Psoas muscle (tissue), 8 donors: ENCODE results near the gene NRIP3. TPM values are rescaled to one million over a fixed set of nuclear protein-coding genes. Genes with fewer than 3 reads are reported as not detected.

Source experiments
- ATAC-seq, 4 donors: fragments of 200-7000 bp; cut with Tn5 transposase; one replicate each; pipeline ENCODE4 v1.9.1; 2020; ENCODE audit warnings: moderate library complexity in 3 of 4, mild to moderate bottlenecking in 2 of 4
- DNase-seq, 2 donors: peaks; one replicate each; pipeline ENCODE4 v3.0.0-alpha.2; 2020
- H3K27ac ChIP-seq: fragments of 200-600 bp; one replicate; pipeline ENCODE4 v1.8.0; 2022
- H3K27me3 ChIP-seq, 3 donors: fragments of 200-600 bp in 1 of 3; one replicate each; pipeline versions ENCODE4 v1.6.1 to v1.8.0; 2013 to 2022; ENCODE audit warnings: low read length in 2 of 3, mild to moderate bottlenecking in 2 of 3, moderate library complexity in 1 of 3; ENCODE audit not compliant: insufficient read depth in 3 of 3
- H3K36me3 ChIP-seq, 2 donors: fragments of 200-600 bp in 1 of 2; one replicate each; pipeline versions ENCODE4 v1.6.1 to v1.8.0; 2013 to 2022; ENCODE audit warnings: low read depth in 1 of 2, mild to moderate bottlenecking in 1 of 2, moderate library complexity in 1 of 2; ENCODE audit not compliant: insufficient read depth in 1 of 2
- H3K4me1 ChIP-seq: fragments of 200-600 bp; one replicate; pipeline ENCODE4 v1.8.0; 2022
- H3K4me3 ChIP-seq: fragments of 200-600 bp; one replicate; pipeline ENCODE4 v1.8.0; 2022; ENCODE audit warnings: mild to moderate bottlenecking
- H3K9me3 ChIP-seq: fragments of 200-600 bp; one replicate; pipeline ENCODE4 v1.8.0; 2022
- WGBS, 3 donors: extraction: QIAGEN DNeasy Blood & Tissue Kit; methylation state at CpG; one replicate each; pipeline versions ENCODE4 v1.1.6 to v1.1.7; 2013; 5-methylcytosine and 5-hydroxymethylcytosine counted together
- intact Hi-C, 2 donors: fragments of 100-400 bp; cut with DNase I; formaldehyde crosslinking; loops; one replicate each; pipeline versions ENCODE4 v1.11.0 to v1.14.2; 2022
- polyA plus RNA-seq, 3 donors: library from polyadenylated mRNA; stranded (reverse); fragments of 200-250 nt; gene quantifications; one replicate each; pipeline ENCODE4 v1.2.3, GENCODE V29; 2013
- total RNA-seq, 4 donors: library from RNA; stranded (reverse); fragmentation: NEBNext Ultra II Directional in 2 of 4; extraction: Animal tissue kit (Norgen Biotek cat#: 25700) in 2 of 4; gene quantifications; one replicate each; pipeline versions ENCODE4 v1.2.1 to v1.2.4, GENCODE V29; 2021 to 2023
- TF ChIP-seq, protein P1 (sequence below): fragments of 200-600 bp; IDR thresholded peaks from one replicate; pipeline ENCODE4 v1.8.0; 2022; ENCODE audit warnings: antibody characterized with exemption
- donor health status: healthy with polysubstance abuse.
- donor health status: DM: no; HTN: no; CAD: no; lungs with moderate emphysema.
- donor health status: Bipolar disorder and iron deficiency.
- donor health status: healthy.
- donor health status: DM: yes; HTN: yes; CAD: no.
- donor health status: DM: no; HTN: no; CAD: no.
- donor health status: DM: no; HTN: no; CAD: no.
- donor health status: DM: yes; HTN: yes; CAD: no.

NRIP3 gene
- total and polyA plus RNA-seq, 7 donors, result 0.09 to 2.1 (median 0.23) TPM; not detected in 1

DNA sequence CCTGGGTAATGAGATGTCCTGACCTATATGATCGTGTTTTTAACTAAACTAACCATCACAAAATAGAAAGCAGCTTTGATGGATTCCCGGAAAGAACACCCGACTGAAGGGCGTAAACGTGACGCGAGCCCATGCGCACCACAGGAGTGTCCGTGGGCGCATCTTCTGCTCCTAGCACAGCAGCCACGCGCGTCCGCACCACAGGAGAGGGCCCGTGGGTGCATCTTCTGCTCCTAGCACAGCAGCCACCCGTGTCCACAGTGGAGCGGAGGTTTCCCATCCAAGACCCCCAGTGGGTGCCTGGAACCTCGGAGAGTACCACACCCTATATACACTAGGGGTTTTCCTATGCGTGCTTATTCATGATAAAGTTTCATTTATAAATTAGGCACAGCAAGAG, 36.1 kb upstream of the NRIP3 start:
- TF ChIP-seq, protein P1, sequence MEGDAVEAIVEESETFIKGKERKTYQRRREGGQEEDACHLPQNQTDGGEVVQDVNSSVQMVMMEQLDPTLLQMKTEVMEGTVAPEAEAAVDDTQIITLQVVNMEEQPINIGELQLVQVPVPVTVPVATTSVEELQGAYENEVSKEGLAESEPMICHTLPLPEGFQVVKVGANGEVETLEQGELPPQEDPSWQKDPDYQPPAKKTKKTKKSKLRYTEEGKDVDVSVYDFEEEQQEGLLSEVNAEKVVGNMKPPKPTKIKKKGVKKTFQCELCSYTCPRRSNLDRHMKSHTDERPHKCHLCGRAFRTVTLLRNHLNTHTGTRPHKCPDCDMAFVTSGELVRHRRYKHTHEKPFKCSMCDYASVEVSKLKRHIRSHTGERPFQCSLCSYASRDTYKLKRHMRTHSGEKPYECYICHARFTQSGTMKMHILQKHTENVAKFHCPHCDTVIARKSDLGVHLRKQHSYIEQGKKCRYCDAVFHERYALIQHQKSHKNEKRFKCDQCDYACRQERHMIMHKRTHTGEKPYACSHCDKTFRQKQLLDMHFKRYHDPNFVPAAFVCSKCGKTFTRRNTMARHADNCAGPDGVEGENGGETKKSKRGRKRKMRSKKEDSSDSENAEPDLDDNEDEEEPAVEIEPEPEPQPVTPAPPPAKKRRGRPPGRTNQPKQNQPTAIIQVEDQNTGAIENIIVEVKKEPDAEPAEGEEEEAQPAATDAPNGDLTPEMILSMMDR, result no peak
- DNase-seq, result no peak
- no peaks in the 10 kb centered on the region for H3K36me3 ChIP-seq
- H3K27me3 ChIP-seq, result peaks cover 0 to 5% (median 0%) of the 10 kb centered on the region in 3 donors
- no peak for ATAC-seq
- WGBS, 3 donors, result 95 to 97% (median 96%) methylated on average over 19 of the region's 19 CpGs
- no peak overlapping the region for H3K4me3 ChIP-seq
- no peak overlapping the region for H3K27ac ChIP-seq
- no peaks in the 10 kb centered on the region for H3K4me1 ChIP-seq
- intact Hi-C loops, result no loop called here
- no peaks in the 10 kb centered on the region for H3K9me3 ChIP-seq

DNA sequence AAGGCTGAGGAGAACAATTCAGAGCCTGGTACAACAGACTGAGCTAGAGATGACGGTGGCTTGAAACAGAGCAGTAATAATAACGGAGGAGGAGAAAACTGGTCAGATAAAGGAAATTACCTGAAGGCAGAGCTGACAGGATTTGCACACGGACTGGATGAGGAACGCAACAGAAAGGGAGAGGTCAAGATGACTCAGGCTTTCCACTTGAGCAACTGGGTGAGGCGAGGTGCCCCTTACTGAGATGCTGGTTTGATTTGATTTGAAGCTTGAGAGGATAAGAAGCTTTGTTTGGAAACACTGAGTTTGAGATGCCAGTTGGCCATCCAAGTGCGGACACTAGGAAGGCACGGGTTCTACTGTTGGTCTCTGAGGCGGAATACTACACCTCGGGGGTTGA, 35.4 kb upstream of the NRIP3 start:
- Histone ChIP-seq H3K9me3 (no peaks in the 10 kb centered on the region), H3K4me3 (no peak overlapping the region), H3K27ac (no peak overlapping the region), H3K36me3 (no peaks in the 10 kb centered on the region), H3K4me1 (no peaks in the 10 kb centered on the region), H3K27me3 (peaks cover 0 to 5% (median 0%) of the 10 kb centered on the region in 3 donors)
- intact Hi-C loops, result no loop called here
- 92 to 94% (median 93%) methylated on average over 9 of the region's 9 CpGs for WGBS, 3 donors
- ATAC-seq (no peak), DNase-seq (no peak)
- TF ChIP-seq, protein P1, result no peak

DNA sequence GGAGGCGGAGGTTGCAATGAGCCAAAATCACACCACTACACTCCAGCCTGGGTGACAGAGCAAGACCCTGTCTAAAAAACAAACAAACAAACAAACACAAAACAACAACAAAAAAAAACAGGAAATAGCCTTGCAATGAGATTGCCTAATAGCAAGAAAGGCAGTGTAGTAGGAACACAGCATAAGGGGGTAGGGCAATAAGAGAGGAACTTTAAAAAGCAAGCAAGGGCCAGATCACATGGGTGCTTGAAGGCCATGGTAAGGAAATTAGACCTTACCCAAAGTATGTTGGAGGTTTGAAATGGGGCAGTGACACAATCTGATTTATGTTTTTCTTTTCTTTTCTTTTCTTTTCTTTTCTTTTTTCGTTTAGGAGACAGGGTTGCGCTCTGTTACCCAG, 34.7 kb upstream of the NRIP3 start:
- no peak for ATAC-seq
- intact Hi-C loops, result no loop called here
- H3K27ac ChIP-seq, result no peak overlapping the region
- no peak overlapping the region for H3K4me3 ChIP-seq
- peaks cover 0 to 5% (median 0%) of the 10 kb centered on the region in 3 donors for H3K27me3 ChIP-seq
- no peak for DNase-seq
- H3K36me3 ChIP-seq, result no peaks in the 10 kb centered on the region
- 95 to 96% (median 95%) methylated on average over 3 of the region's 3 CpGs for WGBS, 3 donors
- H3K4me1 ChIP-seq, result no peaks in the 10 kb centered on the region
- TF ChIP-seq, protein P1, result no peak
- H3K9me3 ChIP-seq, result no peaks in the 10 kb centered on the region

DNA sequence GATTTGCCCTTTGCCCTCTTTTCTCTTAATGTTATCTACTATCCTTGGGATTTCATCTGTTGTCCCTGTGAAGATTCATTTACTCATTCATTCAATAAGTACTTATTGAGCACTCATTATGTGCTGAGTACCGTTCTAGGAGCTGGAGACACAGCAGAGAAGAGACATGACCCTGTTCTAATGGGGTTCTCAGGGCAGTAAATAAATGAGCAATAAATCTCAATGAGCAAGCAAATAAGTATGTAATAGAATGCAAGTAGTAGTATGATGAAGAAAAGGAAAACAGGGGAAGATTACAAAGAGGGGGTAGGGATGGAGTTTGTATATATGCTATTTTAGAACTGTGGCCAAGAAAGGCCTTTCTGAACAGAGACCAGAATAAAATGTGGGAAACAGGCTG, 34.2 kb upstream of the NRIP3 start:
- no peak for DNase-seq
- no peaks in the 10 kb centered on the region for H3K4me1 ChIP-seq
- ATAC-seq, result no peak
- H3K27ac ChIP-seq, result no peak overlapping the region
- peaks cover 0 to 5% (median 0%) of the 10 kb centered on the region in 3 donors for H3K27me3 ChIP-seq
- H3K9me3 ChIP-seq, result no peaks in the 10 kb centered on the region
- TF ChIP-seq, protein P1, result no peak
- intact Hi-C loops, result no loop called here
- no peak overlapping the region for H3K4me3 ChIP-seq
- H3K36me3 ChIP-seq, result no peaks in the 10 kb centered on the region
- WGBS, 3 donors, result 74 to 82% (median 77%) methylated on average over 1 of the region's 1 CpG

DNA sequence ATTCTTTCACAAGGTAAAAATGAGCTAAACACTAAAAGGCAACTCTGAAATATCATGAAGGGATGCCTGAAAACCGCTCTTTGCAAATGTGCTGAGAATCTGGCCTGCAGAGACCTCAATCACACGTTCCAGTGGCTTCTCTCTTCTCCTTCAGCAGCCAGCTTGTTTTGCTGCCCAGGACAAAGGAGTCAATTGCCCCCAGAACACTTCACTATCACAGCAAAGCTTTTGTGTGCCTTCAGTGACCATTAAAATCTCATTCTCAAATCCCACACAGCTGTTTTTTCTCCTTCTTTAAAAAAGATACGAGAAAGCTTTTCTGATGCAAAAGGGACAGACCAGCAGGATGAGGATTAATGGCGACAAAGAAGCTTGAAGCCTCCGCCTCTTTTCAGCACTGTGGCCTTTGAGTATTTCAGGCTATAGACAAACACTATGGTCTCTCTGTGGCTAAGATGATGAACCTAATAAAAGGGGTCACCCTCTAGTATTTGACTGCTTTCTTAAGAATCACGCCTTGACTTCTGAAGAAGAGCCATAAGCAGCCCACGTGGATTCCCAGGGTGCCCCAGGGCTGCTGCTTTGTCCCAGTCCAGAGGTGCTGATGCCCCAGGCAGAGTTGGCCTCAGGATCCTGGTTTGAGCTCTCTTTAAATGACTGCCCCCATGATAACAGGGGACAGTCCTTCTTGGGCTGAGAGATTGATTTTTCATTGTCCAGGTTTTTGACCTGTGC, 33.4 kb upstream of the NRIP3 start:
- intact Hi-C loops, result no loop called here
- Histone ChIP-seq H3K4me1 (no peaks in the 10 kb centered on the region), H3K27ac (no peak overlapping the region), H3K4me3 (no peak overlapping the region), H3K9me3 (no peaks in the 10 kb centered on the region), H3K36me3 (no peaks in the 10 kb centered on the region), H3K27me3 (peaks cover 0 to 5% (median 0%) of the 10 kb centered on the region in 3 donors)
- no peak for ATAC-seq
- WGBS, 3 donors, result 68 to 73% (median 73%) methylated on average over 7 of the region's 7 CpGs
- DNase-seq, result no peak
- TF ChIP-seq, protein P1, result no peak
